CD1c-positive myeloid dendritic cell (primary cell): Measurements from ENCODE around the gene PODNL1.

Experiments
- DNase-seq: peaks from one replicate; pipeline ENCODE4 v3.0.0-alpha.2; 2016; ENCODE audit errors: extremely low spot score

PODNL1 gene

GRCh38 chr19:13892870-13893269 is 45.3 kb downstream of the PODNL1 start:
- no peak for DNase-seq

GRCh38 chr19:13890136-13890535 is 48.1 kb downstream of the PODNL1 start:
- no peak for DNase-seq

DNA sequence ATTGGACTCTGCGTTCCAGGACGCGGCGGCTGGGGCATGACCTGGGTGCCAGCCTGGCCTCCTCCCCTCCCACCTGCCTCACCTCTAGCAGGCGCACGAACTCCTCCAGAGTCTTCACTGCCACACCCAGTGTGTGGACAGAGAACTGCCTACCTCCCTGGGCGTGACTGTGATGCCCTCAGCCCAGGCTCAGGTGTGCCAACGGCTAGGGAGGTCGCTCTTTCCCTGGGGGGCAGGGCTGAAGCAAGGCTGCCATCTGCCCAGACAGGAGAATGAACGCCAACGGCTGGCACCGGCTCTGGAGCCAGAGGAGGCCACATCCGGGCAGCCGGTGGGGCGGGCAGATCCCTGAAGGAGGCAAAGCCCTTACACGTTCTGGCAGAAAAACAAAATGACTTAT is 49.9 kb downstream of the PODNL1 start:
- no peak for DNase-seq

DNA sequence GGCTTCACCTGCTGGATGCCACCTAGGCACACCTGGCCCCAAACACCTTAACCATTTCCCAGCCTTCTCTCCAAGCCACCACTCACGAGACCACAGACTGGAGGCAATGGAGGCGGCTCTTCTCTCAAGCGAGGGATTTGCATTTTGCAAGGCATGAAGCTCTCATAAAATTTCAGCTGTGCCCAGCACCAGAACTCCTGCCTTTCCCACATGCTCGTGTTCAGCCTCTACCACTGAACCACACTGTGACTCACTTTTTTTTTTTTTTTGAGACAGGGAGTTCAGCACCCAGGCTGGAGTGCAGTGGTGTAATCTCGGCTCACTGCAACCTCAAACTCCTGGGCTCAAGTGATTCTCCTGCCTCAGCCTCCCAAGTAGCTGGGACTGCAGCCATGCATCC is 50.7 kb downstream of the PODNL1 start:
- no peak for DNase-seq

DNA sequence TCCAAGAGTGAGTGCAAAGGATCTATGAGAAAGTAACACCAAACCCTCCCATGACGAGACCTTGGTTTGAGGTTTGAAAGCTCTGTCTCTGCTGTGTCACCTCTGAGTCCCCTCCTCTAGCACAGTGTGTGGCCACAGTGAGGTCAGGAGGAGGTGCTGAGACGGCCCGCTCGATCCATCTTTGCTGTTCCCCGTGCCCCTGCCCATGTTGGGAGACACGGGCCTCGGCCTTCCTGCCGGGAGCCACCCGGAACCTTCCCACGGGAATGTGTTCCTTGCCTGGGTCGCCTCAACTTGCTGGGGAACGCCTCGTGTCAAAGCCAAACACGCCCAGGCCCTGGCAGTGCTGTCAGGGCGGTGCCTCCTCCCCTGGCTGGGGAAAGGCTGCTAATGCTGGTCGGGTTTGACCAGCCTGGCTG is 51.2 kb downstream of the PODNL1 start:
- DNase-seq, result no peak

DNA sequence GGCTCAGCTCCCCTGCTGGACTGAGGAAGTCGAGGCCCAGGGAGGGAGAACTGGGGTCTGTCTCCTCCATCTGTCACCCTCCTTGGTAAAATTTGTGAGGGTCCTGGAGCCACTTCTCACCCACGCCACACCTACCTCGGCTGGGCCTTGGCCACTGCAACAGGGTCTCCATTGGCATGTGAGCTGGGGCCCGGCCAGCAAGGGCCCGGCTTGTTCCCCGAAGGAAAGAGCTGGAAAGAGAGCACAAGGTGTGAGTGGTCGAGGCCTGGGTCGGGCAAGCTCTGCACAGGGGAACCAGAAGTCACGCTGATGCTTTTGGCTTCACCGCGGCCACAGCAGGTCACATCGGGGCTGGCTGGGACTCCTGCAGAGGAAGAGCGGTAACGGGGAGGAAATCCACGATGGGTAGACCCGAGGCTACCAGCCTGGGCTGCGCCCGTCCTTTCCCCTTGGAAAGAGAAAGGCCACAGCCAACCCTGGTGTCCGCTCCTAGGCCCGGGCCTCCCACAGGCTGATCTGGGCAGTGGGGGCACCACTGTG is 52.3 kb downstream of the PODNL1 start:
- no peak for DNase-seq

- DNase-seq, result no peak
Measured at GRCh38 chr19:13884726-13885591, 53.3 kb downstream of the PODNL1 start.

DNA sequence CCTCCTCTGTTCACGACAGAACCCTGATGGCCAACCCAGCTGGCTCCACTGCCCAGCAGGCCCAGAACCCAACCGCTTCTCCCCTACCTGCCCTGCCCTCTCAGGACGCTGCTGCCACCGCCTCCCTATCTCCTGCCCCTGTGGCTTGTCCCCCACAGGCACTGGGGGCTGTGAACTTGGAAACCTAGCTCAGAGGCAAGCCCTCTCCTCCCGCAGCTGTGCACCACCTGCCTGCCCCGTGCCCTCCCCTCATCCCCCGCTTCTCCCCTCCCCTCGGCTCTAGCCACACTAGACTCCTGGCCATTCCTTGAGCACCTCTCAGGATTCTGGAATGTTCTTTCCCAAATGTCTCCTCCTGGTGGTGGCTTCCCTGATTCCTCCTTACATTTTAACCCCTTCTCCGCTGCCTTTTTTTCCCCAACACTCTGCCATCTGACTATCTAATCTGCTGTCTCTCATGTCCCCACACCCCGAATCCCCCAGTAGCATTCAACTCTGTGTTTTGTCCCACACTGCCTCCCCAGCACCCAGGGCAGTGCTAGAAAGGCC is 54.6 kb downstream of the PODNL1 start:
- no peak for DNase-seq

DNA sequence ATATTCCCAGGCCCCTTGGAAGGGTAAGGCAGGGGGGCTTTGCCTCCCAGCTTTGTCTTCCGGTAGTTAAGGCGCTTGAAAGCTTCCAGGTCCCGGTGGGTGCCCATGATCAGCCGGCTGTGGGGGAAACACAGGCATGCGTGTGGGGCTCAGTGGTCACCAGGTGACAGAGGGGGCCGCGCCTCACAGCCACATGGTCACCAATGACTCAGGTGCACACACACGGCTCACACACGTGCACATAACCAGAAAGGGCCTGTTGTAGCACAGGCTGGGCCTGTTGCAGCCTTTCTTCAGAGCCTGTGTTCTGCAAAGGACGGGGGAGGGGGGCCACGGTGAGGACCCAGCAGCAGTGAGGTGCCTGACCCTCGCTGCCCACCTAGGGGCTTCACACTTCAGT is 55.4 kb downstream of the PODNL1 start:
- DNase-seq, result no peak

- no peak for DNase-seq
Measured at GRCh38 chr19:13882419-13882795, 55.8 kb downstream of the PODNL1 start.

DNA sequence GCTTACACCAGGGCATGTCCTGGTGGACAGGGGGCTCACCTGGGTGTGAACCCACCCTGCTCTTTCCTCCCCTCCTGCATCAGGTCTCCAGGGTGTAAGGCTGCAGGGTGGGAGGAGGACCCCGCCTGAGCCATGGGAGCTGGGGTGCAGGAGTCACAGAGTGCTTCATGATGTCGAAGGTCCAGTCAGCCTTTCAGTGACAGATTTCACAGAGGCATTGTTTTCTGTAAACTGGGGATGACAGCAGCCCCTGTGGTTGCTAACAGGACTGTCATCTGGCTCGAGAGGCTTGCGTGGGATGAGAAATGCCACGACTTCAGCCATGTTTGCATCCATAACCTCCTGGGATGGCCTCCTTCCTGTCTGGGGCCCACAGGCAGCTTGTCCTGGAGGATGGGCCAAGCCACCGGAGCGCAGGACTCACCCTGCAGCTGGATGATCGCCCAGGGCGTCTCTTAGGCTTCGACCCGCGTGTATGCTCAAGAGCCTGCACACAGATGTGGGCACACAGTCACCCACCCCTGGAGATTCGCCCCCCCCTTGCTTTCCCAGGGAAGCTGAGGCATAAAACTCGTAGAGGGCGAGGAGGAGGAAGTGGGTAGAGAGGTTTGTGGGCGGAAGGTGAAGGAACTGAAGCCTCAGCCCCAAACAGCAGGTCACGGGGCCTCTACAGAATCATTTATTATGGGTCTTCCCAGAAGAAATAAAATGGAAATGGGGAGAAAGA is 56.4 kb downstream of the PODNL1 start:
- DNase-seq, result peak; percentile 86

- DNase-seq, result peak; percentile 46
Measured at GRCh38 chr19:13881251-13881691, 56.9 kb downstream of the PODNL1 start.
